22Rv1 (cell line): ENCODE measurements around the gene GPNMB.

ENCODE experiments used
- H3K27ac ChIP-seq: fragments of 450-650 bp; 2 replicates; pipeline ENCODE4 v1.5.1; 2017
- CTCF ChIP-seq: fragments of 450-650 bp; IDR thresholded peaks from 2 replicates; pipeline ENCODE4 v1.5.1; 2017; ENCODE audit warnings: mild to moderate bottlenecking
- ZFX ChIP-seq: fragments of 450-650 bp; IDR thresholded peaks from 2 replicates; pipeline ENCODE4 v1.6.1; 2017; ENCODE audit warnings: antibody characterized with exemption, borderline replicate concordance

Gene GPNMB

DNA sequence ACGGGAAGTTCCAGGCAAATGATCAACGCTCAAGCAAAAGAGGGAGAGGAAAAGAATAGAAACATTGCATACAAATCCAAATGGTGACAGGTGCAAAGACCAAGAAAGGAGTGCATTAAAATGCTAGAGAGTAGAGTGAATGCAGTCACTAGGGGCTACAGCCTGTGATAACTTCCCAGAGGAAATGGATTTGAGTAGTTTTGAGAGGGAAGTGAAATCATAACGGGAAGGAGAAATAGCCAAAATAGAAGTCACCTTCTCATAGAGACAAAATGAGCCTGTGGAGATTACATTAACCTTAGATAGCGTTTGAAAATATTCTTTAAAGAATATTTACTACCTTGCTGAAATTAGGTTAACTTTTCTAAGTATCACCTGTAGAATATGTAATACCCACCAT is 38.3 kb upstream of the GPNMB start:
- H3K27ac ChIP-seq = no peak overlapping the region
- TF ChIP-seq CTCF (no peak), ZFX (no peak)

- TF ChIP-seq CTCF = no peak
- TF ChIP-seq ZFX = no peak
- H3K27ac ChIP-seq = no peak overlapping the region
These were observed 36.1 kb upstream of the GPNMB start for GRCh38 chr7:23210506-23210905.

GRCh38 chr7:23211589-23211988 is 35.0 kb upstream of the GPNMB start:
- TF ChIP-seq CTCF (no peak), ZFX (no peak)
- peak overlapping the region; percentile 59 for H3K27ac ChIP-seq

GRCh38 chr7:23212395-23212794 is 34.2 kb upstream of the GPNMB start:
- peak overlapping the region; percentile 59 for H3K27ac ChIP-seq
- TF ChIP-seq CTCF (no peak), ZFX (no peak)

DNA sequence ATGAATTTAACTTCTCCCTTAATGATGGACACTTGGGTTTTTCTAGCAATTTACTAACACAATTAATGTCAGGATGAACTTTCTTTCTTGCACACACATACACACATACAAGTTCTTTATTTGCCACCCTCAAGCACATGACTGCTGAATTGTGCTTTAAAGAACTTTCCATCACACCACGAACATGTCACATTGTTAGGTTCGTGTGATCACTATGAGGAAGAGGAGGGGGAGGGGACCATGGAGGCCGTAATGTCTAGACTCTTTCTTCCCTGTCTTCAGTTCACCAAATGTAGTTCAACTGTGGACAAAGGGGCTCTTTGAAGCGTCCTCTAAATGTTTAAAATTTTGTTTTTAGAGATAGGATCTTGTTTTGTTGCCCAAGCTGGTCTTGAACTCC is 33.7 kb upstream of the GPNMB start:
- H3K27ac ChIP-seq = no peak overlapping the region
- TF ChIP-seq CTCF (no peak), ZFX (no peak)

DNA sequence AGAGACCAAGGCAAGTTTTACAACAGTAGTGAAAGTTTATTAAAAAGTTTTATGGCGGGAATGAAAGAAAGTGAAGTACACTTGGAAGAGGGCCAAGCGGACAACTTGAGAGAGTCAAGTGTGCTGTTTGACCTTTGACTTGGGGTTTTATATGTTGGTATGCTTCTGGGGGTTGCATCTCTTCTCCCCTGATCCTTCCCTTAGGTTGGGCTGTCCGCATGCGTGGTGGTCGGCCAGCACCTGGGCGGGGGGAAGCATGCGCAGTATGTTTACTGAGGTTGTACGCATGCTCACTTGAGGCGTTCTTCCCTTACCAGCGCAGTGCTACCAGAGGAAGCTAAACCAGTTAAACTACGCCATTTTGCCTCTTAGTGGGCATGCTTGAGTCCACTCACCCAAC is 32.8 kb upstream of the GPNMB start:
- TF ChIP-seq CTCF (no peak), ZFX (no peak)
- H3K27ac ChIP-seq = no peak overlapping the region

DNA sequence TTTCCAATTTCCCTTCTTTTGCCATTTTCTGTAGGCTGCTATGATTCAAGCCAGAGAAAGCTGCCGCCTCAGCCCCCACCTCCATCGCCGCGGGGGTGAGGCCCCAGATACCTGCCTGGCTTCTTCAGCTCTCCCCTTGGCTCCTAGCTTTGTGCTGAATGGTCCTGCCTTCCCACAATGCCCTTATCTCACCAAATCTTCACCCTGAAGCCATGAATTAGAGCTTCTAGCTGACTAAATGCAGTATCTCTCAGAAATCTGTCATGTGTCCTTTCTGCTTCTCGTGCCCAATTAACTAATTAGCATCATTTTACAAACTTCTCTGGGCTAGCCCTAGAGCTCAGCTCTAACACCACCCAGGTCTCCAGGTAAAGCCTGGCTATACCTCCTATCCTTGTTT is 32.2 kb upstream of the GPNMB start:
- no peak for TF ChIP-seq ZFX
- no peak for TF ChIP-seq CTCF

More for the DNA sequence above, 32.2 kb upstream of the GPNMB start:
- H3K27ac ChIP-seq = no peak overlapping the region
